22Rv1 (cell line): ENCODE results near the gene CHD9NB.

Experiments used
- H3K27ac ChIP-seq: fragments of 450-650 bp; 2 replicates; pipeline ENCODE4 v1.5.1; 2017
- ZFX ChIP-seq: fragments of 450-650 bp; IDR thresholded peaks from 2 replicates; pipeline ENCODE4 v1.6.1; 2017; ENCODE audit warnings: antibody characterized with exemption, borderline replicate concordance
- TF ChIP-seq, protein P1 (sequence below): fragments of 450-650 bp; IDR thresholded peaks from 2 replicates; pipeline ENCODE4 v1.5.1; 2017; ENCODE audit warnings: mild to moderate bottlenecking

The CHD9NB gene

DNA sequence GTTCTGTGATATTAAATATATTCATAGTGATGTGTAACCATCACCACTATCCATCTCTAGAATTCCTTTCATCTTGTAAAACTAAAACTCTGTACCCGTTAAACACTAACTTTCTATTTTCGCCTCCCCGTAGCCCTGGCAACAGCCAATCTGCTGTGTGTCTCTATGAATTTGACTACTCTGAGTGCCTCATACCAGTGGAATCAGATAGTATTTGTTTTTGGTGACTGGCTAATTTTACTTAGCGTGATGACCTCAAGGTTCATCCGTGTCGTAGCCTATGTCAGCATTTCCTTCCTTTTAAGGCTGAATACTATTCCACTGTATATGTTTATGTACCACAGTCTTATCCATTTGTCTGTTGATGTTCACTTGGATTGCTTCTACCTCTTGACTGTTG, 20.3 kb upstream of the CHD9NB start:
- no peak overlapping the region for H3K27ac ChIP-seq
- no peak for TF ChIP-seq ZFX
- TF ChIP-seq, protein P1, sequence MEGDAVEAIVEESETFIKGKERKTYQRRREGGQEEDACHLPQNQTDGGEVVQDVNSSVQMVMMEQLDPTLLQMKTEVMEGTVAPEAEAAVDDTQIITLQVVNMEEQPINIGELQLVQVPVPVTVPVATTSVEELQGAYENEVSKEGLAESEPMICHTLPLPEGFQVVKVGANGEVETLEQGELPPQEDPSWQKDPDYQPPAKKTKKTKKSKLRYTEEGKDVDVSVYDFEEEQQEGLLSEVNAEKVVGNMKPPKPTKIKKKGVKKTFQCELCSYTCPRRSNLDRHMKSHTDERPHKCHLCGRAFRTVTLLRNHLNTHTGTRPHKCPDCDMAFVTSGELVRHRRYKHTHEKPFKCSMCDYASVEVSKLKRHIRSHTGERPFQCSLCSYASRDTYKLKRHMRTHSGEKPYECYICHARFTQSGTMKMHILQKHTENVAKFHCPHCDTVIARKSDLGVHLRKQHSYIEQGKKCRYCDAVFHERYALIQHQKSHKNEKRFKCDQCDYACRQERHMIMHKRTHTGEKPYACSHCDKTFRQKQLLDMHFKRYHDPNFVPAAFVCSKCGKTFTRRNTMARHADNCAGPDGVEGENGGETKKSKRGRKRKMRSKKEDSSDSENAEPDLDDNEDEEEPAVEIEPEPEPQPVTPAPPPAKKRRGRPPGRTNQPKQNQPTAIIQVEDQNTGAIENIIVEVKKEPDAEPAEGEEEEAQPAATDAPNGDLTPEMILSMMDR, result no peak

DNA sequence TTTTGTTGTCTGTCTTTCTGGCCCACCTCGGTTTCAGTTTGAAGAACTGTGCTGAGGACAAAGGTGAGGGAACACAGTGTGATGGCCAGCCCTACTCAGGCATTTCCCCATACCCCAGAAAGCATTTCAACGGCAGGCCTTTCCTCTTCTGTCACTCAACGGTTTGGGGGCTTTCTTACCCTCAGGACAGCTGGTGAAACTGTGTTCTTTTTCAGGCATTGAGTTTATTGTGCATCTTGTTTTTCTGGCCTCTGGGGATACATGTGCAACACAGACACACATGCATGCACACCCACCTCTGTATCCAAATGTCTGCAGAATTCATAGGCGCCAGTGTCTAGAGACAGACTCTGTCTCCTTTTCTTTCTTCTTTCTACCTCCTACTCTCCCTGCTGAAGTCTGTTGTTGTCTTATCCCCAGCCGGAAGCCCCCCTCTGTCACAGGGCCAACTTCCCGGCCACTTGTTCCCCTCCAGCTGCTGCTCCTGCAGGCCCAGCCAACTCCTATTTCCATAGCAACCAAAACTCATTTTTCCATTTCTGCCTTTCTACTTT, 19.1 kb upstream of the CHD9NB start:
- TF ChIP-seq, protein P1, result no peak
- no peak for TF ChIP-seq ZFX
- H3K27ac ChIP-seq, result no peak overlapping the region

DNA sequence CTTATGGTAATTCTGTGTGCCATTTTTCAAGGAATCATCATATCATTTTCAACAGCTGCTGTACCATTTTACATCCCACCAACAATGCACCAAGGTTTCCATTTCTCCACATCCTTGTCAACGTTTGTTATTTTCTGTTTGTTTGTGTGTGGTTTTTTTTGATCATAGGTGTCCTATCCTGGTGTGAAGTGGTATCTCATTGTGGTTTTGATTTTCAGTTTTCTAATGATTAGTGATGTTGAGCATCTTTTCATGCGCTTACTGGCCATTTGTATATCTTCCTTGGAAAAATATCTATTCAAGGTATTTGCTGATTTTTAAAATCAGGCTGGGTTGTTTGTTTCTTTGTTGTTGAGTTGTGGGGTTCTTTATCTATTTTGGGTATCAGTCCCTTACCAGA, 17.1 kb upstream of the CHD9NB start:
- H3K27ac ChIP-seq, result no peak overlapping the region
- TF ChIP-seq, protein P1, result no peak
- no peak for TF ChIP-seq ZFX

DNA sequence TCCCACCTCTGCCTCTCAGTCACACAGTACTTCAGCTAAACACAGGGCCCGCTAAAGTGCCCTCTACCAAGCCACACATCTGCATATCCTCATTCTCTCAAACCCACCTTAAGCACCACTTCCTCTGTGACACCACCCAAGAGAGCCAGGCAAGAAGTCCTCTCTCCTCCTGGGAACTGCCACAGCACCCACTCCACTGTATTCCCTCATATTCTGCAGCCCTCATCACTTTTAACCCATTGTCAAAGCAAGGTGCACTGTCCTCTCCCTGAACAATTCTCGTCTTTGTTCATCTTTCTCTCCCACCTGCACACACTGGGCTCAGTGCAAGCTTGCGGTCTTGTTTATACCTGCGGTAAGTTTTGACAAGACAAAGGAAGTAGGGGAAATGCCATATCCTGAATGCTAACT, 15.7 kb upstream of the CHD9NB start:
- H3K27ac ChIP-seq, result no peak overlapping the region
- TF ChIP-seq, protein P1, result no peak
- TF ChIP-seq ZFX, result no peak

DNA sequence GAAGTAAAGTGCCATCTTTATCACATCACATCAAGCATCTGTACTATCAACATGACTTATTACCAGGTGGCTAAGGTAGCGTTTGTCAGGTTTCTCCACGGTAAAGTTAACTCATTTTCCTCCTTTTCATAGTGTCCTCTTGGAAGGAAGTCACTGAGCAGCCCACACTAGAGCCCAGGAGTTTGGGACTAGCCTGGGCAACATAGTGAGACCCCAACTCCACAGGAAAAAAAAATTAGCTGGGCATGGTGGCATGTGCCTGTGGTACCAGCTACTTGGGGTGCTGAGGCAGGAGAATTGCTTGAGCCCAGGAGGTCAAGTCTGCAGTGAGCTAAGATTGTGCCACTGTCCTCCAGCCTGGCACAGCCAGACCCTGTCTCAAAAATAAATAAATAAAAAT, 15.0 kb upstream of the CHD9NB start:
- TF ChIP-seq ZFX, result no peak
- TF ChIP-seq, protein P1, result no peak
- no peak overlapping the region for H3K27ac ChIP-seq

DNA sequence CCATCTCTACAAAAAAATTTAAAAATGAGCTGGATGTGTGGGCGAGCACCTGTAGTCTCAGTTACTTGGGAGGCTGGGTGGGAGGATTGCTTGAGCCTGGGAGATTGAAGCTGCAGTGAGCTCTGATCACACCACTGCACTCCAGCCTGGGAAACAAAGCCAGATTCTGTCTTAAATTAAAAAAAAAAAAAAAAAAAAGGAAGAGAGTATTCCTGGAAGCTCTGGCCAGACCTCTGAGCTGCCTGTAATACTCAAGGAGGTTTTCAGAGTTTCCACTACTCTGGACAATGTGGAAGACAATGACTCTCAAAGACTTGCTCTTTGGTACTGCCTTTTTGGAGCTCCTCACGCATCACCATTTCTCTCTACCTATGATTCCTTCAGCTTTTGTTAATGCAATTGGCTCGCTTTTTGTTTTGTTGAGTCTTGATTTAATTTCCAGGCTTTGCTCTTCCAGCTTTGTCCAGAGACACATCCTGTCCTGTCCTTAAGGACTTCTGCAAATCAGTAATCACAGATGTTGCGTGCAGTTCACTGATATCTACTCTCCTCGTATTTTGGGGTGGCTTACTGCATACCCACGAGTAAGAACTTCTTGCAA, 12.9 kb upstream of the CHD9NB start:
- TF ChIP-seq, protein P1, result no peak
- TF ChIP-seq ZFX, result no peak
- H3K27ac ChIP-seq, result no peak overlapping the region

DNA sequence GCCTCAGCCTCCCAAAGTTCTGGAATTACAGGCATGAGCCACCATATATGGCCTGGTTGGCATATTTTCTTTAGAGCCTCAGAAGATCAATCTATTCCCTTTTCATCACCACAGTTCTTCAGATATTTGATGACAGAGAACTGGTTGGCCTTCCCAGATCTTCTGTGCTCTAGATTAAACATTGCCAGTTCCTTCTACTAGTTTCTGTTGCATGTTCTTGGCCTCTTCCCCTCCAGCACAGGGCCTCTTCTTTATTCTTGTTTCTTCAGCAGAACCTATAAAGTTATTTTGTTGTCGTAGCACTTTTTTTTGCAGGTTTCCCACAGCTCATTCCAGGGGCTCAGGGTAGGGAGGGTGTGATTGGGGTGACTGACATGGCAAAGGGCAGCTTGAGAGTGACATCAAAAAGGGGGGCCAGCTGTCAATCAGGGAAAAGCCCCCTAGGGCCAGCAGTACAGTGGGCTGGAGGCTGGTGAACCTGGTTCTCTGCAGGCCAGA, 11.4 kb upstream of the CHD9NB start:
- TF ChIP-seq, protein P1, result no peak
- TF ChIP-seq ZFX, result no peak

More for the DNA sequence above, 11.4 kb upstream of the CHD9NB start:
- no peak overlapping the region for H3K27ac ChIP-seq
